NCI-H82 (cell line): ENCODE measurements around the gene RAPGEF5.

Experiments used
- DNase-seq: peaks from one replicate; lab custom pipeline; 2025; lab: John Stamatoyannopoulos, UW

RAPGEF5 gene

GRCh38 chr7:22356701-22357310 is at the start of gene RAPGEF5:
RAPGEF5 (minus strand) TSS chr7:22357154; CDS start chr7:22357060, 94 bp downstream.
- peak; percentile 73 for DNase-seq

- peak; percentile 68 for DNase-seq
These were observed 49.8 kb upstream of the RAPGEF5 start for GRCh38 chr7:22406715-22407114.

- no peak for DNase-seq
These were observed 47.6 kb upstream of the RAPGEF5 start for GRCh38 chr7:22404421-22405023.

- DNase-seq, result no peak
These were observed 46.4 kb upstream of the RAPGEF5 start for GRCh38 chr7:22403344-22403743.

- no peak for DNase-seq
These were observed 45.3 kb upstream of the RAPGEF5 start for GRCh38 chr7:22402250-22402649.

GRCh38 chr7:22400936-22401553 is 44.1 kb upstream of the RAPGEF5 start:
- DNase-seq, result no peak

GRCh38 chr7:22400150-22400814 is 43.3 kb upstream of the RAPGEF5 start:
- no peak for DNase-seq

GRCh38 chr7:22399546-22399945 is 42.6 kb upstream of the RAPGEF5 start:
- no peak for DNase-seq

GRCh38 chr7:22399091-22399490 is 42.1 kb upstream of the RAPGEF5 start:
- no peak for DNase-seq

- DNase-seq, result peak; percentile 77
These were observed 41.0 kb upstream of the RAPGEF5 start for GRCh38 chr7:22397981-22398380.

- no peak for DNase-seq
These were observed 38.3 kb upstream of the RAPGEF5 start for GRCh38 chr7:22395222-22395621.

- no peak for DNase-seq
These were observed 37.8 kb upstream of the RAPGEF5 start for GRCh38 chr7:22394739-22395138.

- DNase-seq, result peak; percentile 28
These were observed 37.2 kb upstream of the RAPGEF5 start for GRCh38 chr7:22393913-22394729.

GRCh38 chr7:22390516-22390915 is 33.6 kb upstream of the RAPGEF5 start:
- DNase-seq, result no peak

- DNase-seq, result no peak
These were observed 32.9 kb upstream of the RAPGEF5 start for GRCh38 chr7:22389892-22390291.

- no peak for DNase-seq
These were observed 30.6 kb upstream of the RAPGEF5 start for GRCh38 chr7:22387583-22387982.

GRCh38 chr7:22386865-22387264 is 29.9 kb upstream of the RAPGEF5 start:
- no peak for DNase-seq

GRCh38 chr7:22386206-22386858 is 29.4 kb upstream of the RAPGEF5 start:
- DNase-seq, result no peak

GRCh38 chr7:22385326-22385725 is 28.4 kb upstream of the RAPGEF5 start:
- DNase-seq, result no peak

GRCh38 chr7:22380333-22380732 is 23.4 kb upstream of the RAPGEF5 start:
- DNase-seq, result no peak

- no peak for DNase-seq
These were observed 21.4 kb upstream of the RAPGEF5 start for GRCh38 chr7:22378199-22378980.
